BLaER1 (cell line): ENCODE data around the gene SULT2B1.
"Not testable (repeated sequence)": the region's sequence is repeated elsewhere in the genome, so short reads cannot be mapped to it uniquely, and the experiment has no call there.

Source experiments
- H3K27ac ChIP-seq: shearing (Covaris generic); formaldehyde crosslinking; 2 replicates; pipeline ENCODE4 v1.8.1; 2022
- H3K27me3 ChIP-seq: shearing (Covaris generic); formaldehyde crosslinking; 2 replicates; pipeline ENCODE4 v1.8.1; 2022
- H3K36me3 ChIP-seq: shearing (Covaris generic); formaldehyde crosslinking; 2 replicates; pipeline ENCODE4 v1.8.1; 2022
- H3K4me1 ChIP-seq: shearing (Covaris generic); formaldehyde crosslinking; 2 replicates; pipeline ENCODE4 v1.8.1; 2022
- H3K4me2 ChIP-seq: shearing (Covaris generic); formaldehyde crosslinking; 2 replicates; pipeline ENCODE4 v1.8.1; 2022
- H3K4me3 ChIP-seq: shearing (Covaris generic); formaldehyde crosslinking; 2 replicates; pipeline ENCODE4 v1.8.1; 2022
- H3K9ac ChIP-seq: shearing (Covaris generic); formaldehyde crosslinking; 2 replicates; pipeline ENCODE4 v1.8.1; 2022
- H3K9me3 ChIP-seq: shearing (Covaris generic); formaldehyde crosslinking; 2 replicates; pipeline ENCODE4 v1.8.1; 2022
- H4K20me1 ChIP-seq: shearing (Covaris generic); formaldehyde crosslinking; 2 replicates; pipeline ENCODE4 v1.8.1; 2022
- Cebpa-rat ChIP-seq: shearing (Covaris generic); IDR thresholded peaks from 2 replicates; pipeline ENCODE4 v1.8.1; 2022

SULT2B1 gene

DNA sequence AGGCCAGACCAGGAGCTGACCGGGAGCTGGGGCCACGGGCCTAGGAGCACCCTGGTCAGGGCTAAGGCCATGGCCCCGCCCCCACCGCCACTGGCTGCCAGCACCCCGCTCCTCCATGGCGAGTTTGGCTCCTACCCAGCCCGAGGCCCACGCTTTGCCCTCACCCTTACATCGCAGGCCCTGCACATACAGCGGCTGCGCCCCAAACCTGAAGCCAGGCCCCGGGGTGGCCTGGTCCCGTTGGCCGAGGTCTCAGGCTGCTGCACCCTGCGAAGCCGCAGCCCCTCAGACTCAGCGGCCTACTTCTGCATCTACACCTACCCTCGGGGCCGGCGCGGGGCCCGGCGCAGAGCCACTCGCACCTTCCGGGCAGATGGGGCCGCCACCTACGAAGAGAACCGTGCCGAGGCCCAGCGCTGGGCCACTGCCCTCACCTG lies 73.9 kb downstream of the SULT2B1 start:
- H3K4me3 ChIP-seq = no peak overlapping the region
- H4K20me1 ChIP-seq = peaks cover 23% of the 10 kb centered on the region
- no peaks in the 10 kb centered on the region for H3K27me3 ChIP-seq
- H3K9me3 ChIP-seq = no peaks in the 10 kb centered on the region
- no peak overlapping the region for H3K27ac ChIP-seq
- no peak overlapping the region for H3K4me2 ChIP-seq
- no peak for TF ChIP-seq Cebpa-rat
- peaks cover 45% of the 10 kb centered on the region for H3K4me1 ChIP-seq
- peaks cover 51% of the 10 kb centered on the region for H3K36me3 ChIP-seq
- no peak overlapping the region for H3K9ac ChIP-seq

DNA sequence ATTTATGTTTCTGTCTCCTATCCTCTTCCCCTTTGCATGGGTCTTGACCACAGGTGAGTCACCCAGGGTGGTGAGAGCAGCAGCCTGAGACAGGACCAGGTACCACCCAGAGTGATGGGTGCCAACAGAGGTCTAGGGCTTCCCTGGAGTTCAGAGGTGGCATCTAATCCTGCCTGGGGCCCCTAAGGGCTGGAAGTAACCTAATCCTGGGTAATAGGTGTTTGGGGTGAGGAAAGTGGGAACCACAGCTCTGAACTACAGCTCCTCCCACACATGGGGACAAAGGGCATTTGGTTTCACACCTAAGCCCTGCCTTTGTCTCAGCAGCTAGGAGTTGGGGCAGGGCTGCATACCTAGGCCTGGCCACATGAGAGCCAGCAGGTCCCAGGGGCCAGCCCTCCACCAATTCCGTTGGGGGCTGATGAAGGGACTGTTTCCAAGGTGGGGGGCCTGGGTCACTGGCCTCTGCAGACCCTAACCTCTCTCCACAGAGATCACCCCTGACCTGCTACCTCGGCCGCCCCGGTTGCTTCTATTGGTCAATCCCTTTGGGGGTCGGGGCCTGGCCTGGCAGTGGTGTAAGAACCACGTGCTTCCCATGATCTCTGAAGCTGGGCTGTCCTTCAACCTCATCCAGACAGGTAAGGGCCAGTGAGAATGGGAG lies 75.4 kb downstream of the SULT2B1 start:
- Histone ChIP-seq H3K4me2 (no peak overlapping the region), H3K4me3 (no peak overlapping the region), H3K9ac (no peak overlapping the region), H3K9me3 (no peaks in the 10 kb centered on the region), H4K20me1 (peaks cover 31% of the 10 kb centered on the region), H3K36me3 (peaks cover 65% of the 10 kb centered on the region), H3K27ac (no peak overlapping the region), H3K27me3 (no peaks in the 10 kb centered on the region), H3K4me1 (peaks cover 57% of the 10 kb centered on the region)
- no peak for TF ChIP-seq Cebpa-rat

GRCh38 chr19:48627865-48628314 lies 75.9 kb downstream of the SULT2B1 start:
- peaks cover 57% of the 10 kb centered on the region for H3K4me1 ChIP-seq
- no peak for TF ChIP-seq Cebpa-rat
- no peaks in the 10 kb centered on the region for H3K27me3 ChIP-seq
- peaks cover 71% of the 10 kb centered on the region for H3K36me3 ChIP-seq
- H3K9me3 ChIP-seq = no peaks in the 10 kb centered on the region
- H4K20me1 ChIP-seq = peaks cover 31% of the 10 kb centered on the region
- H3K27ac ChIP-seq = no peak overlapping the region
- no peak overlapping the region for H3K4me2 ChIP-seq
- H3K4me3 ChIP-seq = no peak overlapping the region
- H3K9ac ChIP-seq = no peak overlapping the region

DNA sequence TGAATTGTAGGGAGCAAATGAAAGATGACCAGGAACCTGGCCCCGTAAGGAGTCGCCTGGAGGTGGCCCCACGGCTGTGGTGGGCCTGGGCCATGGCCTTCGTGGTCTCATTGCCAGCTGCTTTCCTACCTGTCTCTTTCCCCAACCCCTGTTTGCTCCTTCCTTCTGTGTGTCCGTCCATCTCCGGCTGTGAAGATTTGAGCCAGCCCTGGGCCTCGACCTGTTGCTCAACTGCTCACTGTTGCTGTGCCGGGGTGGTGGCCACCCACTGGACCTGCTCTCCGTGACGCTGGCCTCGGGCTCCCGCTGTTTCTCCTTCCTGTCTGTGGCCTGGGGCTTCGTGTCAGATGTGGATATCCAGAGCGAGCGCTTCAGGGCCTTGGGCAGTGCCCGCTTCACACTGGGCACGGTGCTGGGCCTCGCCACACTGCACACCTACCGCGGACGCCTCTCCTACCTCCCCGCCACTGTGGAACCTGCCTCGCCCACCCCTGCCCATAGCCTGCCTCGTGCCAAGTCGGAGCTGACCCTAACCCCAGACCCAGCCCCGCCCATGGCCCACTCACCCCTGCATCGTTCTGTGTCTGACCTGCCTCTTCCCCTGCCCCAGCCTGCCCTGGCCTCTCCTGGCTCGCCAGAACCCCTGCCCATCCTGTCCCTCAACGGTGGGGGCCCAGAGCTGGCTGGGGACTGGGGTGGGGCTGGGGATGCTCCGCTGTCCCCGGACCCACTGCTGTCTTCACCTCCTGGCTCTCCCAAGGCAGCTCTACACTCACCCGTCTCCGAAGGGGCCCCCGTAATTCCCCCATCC lies 76.7 kb downstream of the SULT2B1 start:
- Histone ChIP-seq H3K27ac (no peak overlapping the region; the same call in 1 of the 2 replicates), H3K4me1 (peaks cover 57% of the 10 kb centered on the region), H3K4me2 (no peak overlapping the region), H3K9me3 (no peaks in the 10 kb centered on the region), H3K4me3 (no peak overlapping the region), H3K9ac (no peak overlapping the region), H4K20me1 (peaks cover 31% of the 10 kb centered on the region), H3K27me3 (no peaks in the 10 kb centered on the region), H3K36me3 (peaks cover 76% of the 10 kb centered on the region)
- TF ChIP-seq Cebpa-rat = no peak

DNA sequence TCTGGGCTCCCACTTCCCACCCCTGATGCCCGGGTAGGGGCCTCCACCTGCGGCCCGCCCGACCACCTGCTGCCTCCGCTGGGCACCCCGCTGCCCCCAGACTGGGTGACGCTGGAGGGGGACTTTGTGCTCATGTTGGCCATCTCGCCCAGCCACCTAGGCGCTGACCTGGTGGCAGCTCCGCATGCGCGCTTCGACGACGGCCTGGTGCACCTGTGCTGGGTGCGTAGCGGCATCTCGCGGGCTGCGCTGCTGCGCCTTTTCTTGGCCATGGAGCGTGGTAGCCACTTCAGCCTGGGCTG lies 77.3 kb downstream of the SULT2B1 start:
- TF ChIP-seq Cebpa-rat = no peak
- H3K27me3 ChIP-seq = no peaks in the 10 kb centered on the region
- H3K27ac ChIP-seq = no peak overlapping the region
- no peak overlapping the region for H3K4me2 ChIP-seq
- H3K4me1 ChIP-seq = peaks cover 60% of the 10 kb centered on the region
- H3K9me3 ChIP-seq = no peaks in the 10 kb centered on the region
- H4K20me1 ChIP-seq = peaks cover 31% of the 10 kb centered on the region
- no peak overlapping the region for H3K4me3 ChIP-seq
- no peak overlapping the region for H3K9ac ChIP-seq
- peaks cover 76% of the 10 kb centered on the region for H3K36me3 ChIP-seq

DNA sequence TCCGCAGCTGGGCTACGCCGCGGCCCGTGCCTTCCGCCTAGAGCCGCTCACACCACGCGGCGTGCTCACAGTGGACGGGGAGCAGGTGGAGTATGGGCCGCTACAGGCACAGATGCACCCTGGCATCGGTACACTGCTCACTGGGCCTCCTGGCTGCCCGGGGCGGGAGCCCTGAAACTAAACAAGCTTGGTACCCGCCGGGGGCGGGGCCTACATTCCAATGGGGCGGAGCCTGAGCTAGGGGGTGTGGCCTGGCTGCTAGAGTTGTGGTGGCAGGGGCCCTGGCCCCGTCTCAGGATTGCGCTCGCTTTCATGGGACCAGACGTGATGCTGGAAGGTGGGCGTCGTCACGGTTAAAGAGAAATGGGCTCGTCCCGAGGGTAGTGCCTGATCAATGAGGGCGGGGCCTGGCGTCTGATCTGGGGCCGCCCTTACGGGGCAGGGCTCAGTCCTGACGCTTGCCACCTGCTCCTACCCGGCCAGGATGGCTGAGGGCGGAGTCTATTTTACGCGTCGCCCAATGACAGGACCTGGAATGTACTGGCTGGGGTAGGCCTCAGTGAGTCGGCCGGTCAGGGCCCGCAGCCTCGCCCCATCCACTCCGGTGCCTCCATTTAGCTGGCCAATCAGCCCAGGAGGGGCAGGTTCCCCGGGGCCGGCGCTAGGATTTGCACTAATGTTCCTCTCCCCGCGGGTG lies 77.8 kb downstream of the SULT2B1 start:
- H3K4me1 ChIP-seq = peaks cover 59% of the 10 kb centered on the region

DNA sequence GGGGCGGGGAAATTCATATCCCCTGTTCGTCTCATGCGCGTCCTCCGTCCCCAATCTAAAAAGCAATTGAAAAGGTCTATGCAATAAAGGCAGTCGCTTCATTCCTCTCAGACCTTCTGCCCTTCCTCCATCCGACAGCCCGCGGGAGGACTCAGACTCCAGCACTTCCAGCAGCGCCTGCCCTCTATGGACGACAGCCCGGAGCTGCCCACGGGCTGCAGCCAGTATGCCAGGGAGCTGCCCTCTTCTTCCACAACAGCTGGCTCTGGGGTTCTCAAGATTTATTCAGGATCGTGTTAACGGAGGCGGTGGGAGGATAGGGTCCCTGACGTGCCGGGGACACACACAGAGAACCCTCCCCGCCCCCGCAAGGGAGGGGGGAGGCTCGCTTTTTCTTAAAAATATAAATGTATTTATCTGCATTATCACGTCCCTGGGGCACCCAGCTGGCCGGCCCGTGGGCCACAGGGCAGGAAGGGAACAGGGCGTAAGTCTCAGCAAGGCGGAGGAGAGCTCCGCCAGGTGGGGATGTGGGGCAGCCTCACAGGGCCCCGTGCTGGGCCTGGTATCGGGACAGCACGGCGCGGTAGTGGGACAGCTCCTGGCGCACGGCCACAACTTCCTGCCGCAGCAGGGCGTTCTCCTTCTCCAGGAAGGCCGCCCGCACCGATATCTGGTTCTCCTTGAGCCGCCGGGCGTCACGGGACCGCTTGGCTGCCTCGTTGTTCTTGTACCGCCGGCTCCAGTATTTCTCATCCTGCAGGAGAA lies 78.5 kb downstream of the SULT2B1 start:
- Histone ChIP-seq H3K9me3 (no peaks in the 10 kb centered on the region), H4K20me1 (peaks cover 27% of the 10 kb centered on the region), H3K4me3 (peak overlapping the region; percentile 27), H3K4me2 (peak overlapping the region; percentile 100), H3K27me3 (no peaks in the 10 kb centered on the region), H3K9ac (peak overlapping the region; percentile 66; the same call in 1 of the 2 replicates), H3K27ac (peak overlapping the region; percentile 63), H3K36me3 (peaks cover 76% of the 10 kb centered on the region), H3K4me1 (peaks cover 59% of the 10 kb centered on the region)
- no peak for TF ChIP-seq Cebpa-rat

More for the DNA sequence above, 77.8 kb downstream of the SULT2B1 start:
- peak overlapping the region; percentile 63; the same call in 1 of the 2 replicates for H3K27ac ChIP-seq
- TF ChIP-seq Cebpa-rat = no peak
- no peak overlapping the region for H3K4me3 ChIP-seq
- H3K27me3 ChIP-seq = no peaks in the 10 kb centered on the region
- H3K9ac ChIP-seq = no peak overlapping the region; the same call in 1 of the 2 replicates
- H3K4me2 ChIP-seq = peak overlapping the region; percentile 100
- no peaks in the 10 kb centered on the region for H3K9me3 ChIP-seq
- H4K20me1 ChIP-seq = peaks cover 31% of the 10 kb centered on the region
- H3K36me3 ChIP-seq = peaks cover 76% of the 10 kb centered on the region

GRCh38 chr19:48631225-48631624 lies 79.3 kb downstream of the SULT2B1 start:
- Histone ChIP-seq H3K4me2 (peak overlapping the region; percentile 100), H3K27me3 (no peaks in the 10 kb centered on the region), H3K4me3 (peak overlapping the region; percentile 27; the same call in 1 of the 2 replicates), H3K27ac (peak overlapping the region; percentile 63), H3K9ac (peak overlapping the region; percentile 66; the same call in 1 of the 2 replicates), H4K20me1 (peaks cover 27% of the 10 kb centered on the region), H3K36me3 (peaks cover 68% of the 10 kb centered on the region), H3K4me1 (peaks cover 59% of the 10 kb centered on the region), H3K9me3 (no peaks in the 10 kb centered on the region)
- no peak for TF ChIP-seq Cebpa-rat

GRCh38 chr19:48632286-48632685 lies 80.3 kb downstream of the SULT2B1 start:
- Histone ChIP-seq H3K4me3 (peak overlapping the region; percentile 89; the same call in 1 of the 2 replicates), H3K9ac (peak overlapping the region; percentile 83; the same call in 1 of the 2 replicates), H4K20me1 (peaks cover 33% of the 10 kb centered on the region), H3K4me1 (peaks cover 59% of the 10 kb centered on the region), H3K27ac (peak overlapping the region; percentile 94), H3K4me2 (peak overlapping the region; percentile 100), H3K36me3 (peaks cover 62% of the 10 kb centered on the region)
- not testable (repeated sequence) for H3K9me3 ChIP-seq, H3K27me3 ChIP-seq
